GM19438 (cell line): ENCODE results near the gene POLR2M.

ENCODE experiments used
- ATAC-seq: cut with Tn5 transposase; IDR thresholded peaks from one replicate; pipeline ENCODE4 v1.9.1; 2021; ENCODE audit warnings: low read depth; ENCODE audit not compliant: unreplicated experiment

POLR2M gene

GRCh38 chr15:57706405-57707209, at the start of gene POLR2M:
TSS of gene POLR2M (plus strand) at chr15:57706714. CDS start at chr15:57706843, 129 bp downstream.
- peak; percentile 98 for ATAC-seq

- ATAC-seq, result no peak
Measured at GRCh38 chr15:57657619-57658018, 48.9 kb upstream of the POLR2M start.

GRCh38 chr15:57662091-57662744, 44.3 kb upstream of the POLR2M start:
- ATAC-seq, result no peak

GRCh38 chr15:57662802-57663201, 43.7 kb upstream of the POLR2M start:
- no peak for ATAC-seq

GRCh38 chr15:57663262-57663661, 43.3 kb upstream of the POLR2M start:
- no peak for ATAC-seq

GRCh38 chr15:57665194-57665593, 41.3 kb upstream of the POLR2M start:
- no peak for ATAC-seq

- no peak for ATAC-seq
Measured at GRCh38 chr15:57665939-57666338, 40.6 kb upstream of the POLR2M start.

- no peak for ATAC-seq
Measured at GRCh38 chr15:57667171-57667849, 39.2 kb upstream of the POLR2M start.

GRCh38 chr15:57668016-57668415, 38.5 kb upstream of the POLR2M start:
- ATAC-seq, result no peak

GRCh38 chr15:57671636-57672035, 34.9 kb upstream of the POLR2M start:
- no peak for ATAC-seq

GRCh38 chr15:57675481-57676181, 30.9 kb upstream of the POLR2M start:
- ATAC-seq, result no peak

- ATAC-seq, result no peak
Measured at GRCh38 chr15:57676585-57676984, 29.9 kb upstream of the POLR2M start.

GRCh38 chr15:57677204-57677603, 29.3 kb upstream of the POLR2M start:
- ATAC-seq, result no peak

- no peak for ATAC-seq
Measured at GRCh38 chr15:57680021-57680420, 26.5 kb upstream of the POLR2M start.

- no peak for ATAC-seq
Measured at GRCh38 chr15:57681011-57681410, 25.5 kb upstream of the POLR2M start.

GRCh38 chr15:57683481-57683880, 23.0 kb upstream of the POLR2M start:
- ATAC-seq, result no peak

- no peak for ATAC-seq
Measured at GRCh38 chr15:57684491-57685151, 21.9 kb upstream of the POLR2M start.

GRCh38 chr15:57685306-57686095, 21.0 kb upstream of the POLR2M start:
- ATAC-seq, result no peak

- ATAC-seq, result no peak
Measured at GRCh38 chr15:57686657-57687056, 19.9 kb upstream of the POLR2M start.
